Measurements from ENCODE around the gene SLC17A7. TPM values are rescaled to one million over a fixed set of nuclear protein-coding genes. Genes with fewer than 3 reads are reported as not detected.

Gene SLC17A7
- total and polyA plus RNA-seq, 9 of the 15 experiments (the other 6 are each of a cell fraction or from before 2014, with no cell fraction given): 1.1 to 15.7 (median 2.4) TPM

- TF ChIP-seq PTTG1 (tag; IDR thresholded peaks at IDR 0.05; ENCODE audit: low read depth): no peak
- no peak for TF ChIP-seq ZNF592 (IDR thresholded peaks at IDR 0.05)
- TF ChIP-seq, protein P1, sequence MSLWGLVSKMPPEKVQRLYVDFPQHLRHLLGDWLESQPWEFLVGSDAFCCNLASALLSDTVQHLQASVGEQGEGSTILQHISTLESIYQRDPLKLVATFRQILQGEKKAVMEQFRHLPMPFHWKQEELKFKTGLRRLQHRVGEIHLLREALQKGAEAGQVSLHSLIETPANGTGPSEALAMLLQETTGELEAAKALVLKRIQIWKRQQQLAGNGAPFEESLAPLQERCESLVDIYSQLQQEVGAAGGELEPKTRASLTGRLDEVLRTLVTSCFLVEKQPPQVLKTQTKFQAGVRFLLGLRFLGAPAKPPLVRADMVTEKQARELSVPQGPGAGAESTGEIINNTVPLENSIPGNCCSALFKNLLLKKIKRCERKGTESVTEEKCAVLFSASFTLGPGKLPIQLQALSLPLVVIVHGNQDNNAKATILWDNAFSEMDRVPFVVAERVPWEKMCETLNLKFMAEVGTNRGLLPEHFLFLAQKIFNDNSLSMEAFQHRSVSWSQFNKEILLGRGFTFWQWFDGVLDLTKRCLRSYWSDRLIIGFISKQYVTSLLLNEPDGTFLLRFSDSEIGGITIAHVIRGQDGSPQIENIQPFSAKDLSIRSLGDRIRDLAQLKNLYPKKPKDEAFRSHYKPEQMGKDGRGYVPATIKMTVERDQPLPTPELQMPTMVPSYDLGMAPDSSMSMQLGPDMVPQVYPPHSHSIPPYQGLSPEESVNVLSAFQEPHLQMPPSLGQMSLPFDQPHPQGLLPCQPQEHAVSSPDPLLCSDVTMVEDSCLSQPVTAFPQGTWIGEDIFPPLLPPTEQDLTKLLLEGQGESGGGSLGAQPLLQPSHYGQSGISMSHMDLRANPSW (CRISPR knock-in tag; IDR thresholded peaks at IDR 0.05): no peak
- TF ChIP-seq, protein P2, sequence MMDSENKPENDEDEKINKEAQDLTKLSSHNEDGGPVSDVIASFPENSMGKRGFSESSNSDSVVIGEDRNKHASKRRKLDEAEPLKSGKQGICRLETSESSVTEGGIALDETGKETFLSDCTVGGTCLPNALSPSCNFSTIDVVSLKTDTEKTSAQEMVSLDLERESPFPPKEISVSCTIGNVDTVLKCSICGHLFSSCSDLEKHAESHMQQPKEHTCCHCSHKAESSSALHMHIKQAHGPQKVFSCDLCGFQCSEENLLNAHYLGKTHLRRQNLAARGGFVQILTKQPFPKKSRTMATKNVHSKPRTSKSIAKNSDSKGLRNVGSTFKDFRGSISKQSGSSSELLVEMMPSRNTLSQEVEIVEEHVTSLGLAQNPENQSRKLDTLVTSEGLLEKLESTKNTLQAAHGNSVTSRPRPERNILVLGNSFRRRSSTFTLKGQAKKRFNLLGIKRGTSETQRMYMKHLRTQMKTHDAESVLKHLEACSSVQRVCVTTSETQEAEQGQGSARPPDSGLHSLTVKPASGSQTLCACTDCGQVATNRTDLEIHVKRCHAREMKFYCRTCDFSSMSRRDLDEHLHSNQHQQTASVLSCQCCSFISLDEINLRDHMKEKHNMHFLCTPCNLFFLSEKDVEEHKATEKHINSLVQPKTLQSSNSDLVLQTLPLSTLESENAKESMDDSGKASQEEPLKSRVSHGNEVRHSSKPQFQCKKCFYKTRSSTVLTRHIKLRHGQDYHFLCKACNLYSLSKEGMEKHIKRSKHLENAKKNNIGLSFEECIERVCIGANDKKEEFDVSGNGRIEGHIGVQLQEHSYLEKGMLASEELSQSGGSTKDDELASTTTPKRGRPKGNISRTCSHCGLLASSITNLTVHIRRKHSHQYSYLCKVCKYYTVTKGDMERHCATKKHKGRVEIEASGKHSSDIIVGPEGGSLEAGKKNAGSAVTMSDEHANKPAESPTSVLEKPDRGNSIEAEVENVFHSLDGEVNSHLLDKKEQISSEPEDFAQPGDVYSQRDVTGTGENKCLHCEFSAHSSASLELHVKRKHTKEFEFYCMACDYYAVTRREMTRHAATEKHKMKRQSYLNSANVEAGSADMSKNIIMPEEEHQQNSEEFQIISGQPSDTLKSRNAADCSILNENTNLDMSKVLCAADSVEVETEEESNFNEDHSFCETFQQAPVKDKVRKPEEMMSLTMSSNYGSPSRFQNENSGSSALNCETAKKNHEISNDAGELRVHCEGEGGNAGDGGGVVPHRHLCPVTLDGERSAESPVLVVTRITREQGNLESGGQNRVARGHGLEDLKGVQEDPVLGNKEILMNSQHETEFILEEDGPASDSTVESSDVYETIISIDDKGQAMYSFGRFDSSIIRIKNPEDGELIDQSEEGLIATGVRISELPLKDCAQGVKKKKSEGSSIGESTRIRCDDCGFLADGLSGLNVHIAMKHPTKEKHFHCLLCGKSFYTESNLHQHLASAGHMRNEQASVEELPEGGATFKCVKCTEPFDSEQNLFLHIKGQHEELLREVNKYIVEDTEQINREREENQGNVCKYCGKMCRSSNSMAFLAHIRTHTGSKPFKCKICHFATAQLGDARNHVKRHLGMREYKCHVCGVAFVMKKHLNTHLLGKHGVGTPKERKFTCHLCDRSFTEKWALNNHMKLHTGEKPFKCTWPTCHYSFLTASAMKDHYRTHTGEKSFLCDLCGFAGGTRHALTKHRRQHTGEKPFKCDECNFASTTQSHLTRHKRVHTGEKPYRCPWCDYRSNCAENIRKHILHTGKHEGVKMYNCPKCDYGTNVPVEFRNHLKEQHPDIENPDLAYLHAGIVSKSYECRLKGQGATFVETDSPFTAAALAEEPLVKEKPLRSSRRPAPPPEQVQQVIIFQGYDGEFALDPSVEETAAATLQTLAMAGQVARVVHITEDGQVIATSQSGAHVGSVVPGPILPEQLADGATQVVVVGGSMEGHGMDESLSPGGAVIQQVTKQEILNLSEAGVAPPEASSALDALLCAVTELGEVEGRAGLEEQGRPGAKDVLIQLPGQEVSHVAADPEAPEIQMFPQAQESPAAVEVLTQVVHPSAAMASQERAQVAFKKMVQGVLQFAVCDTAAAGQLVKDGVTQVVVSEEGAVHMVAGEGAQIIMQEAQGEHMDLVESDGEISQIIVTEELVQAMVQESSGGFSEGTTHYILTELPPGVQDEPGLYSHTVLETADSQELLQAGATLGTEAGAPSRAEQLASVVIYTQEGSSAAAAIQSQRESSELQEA (IDR thresholded peaks at IDR 0.05; ENCODE audit: low read depth): peak; percentile 54; the same call in 1 of the 2 replicates
- TF ChIP-seq EGR1 (conservative IDR thresholded peaks at IDR 0.05): no peak; the same call in 1 of the 2 replicates
- no peak for TF ChIP-seq COPS2 (conservative IDR thresholded peaks at IDR 0.05)
- TF ChIP-seq ZBTB43 (CRISPR knock-in tag; IDR thresholded peaks at IDR 0.05): no peak
- TF ChIP-seq JUNB (CRISPR knock-in tag; conservative IDR thresholded peaks at IDR 0.05): no peak
- no peak for TF ChIP-seq RBBP5 (IDR thresholded peaks at IDR 0.05; ENCODE audit: borderline replicate concordance, insufficient read depth, low read length, poor library complexity, severe bottlenecking)
These were observed 49.5 kb downstream of the SLC17A7 start (continued) for GRCh38 chr19:49391581-49392399.
